ENCODE measurements around the gene ZNF678. TPM values are rescaled to one million over a fixed set of nuclear protein-coding genes. Genes with fewer than 3 reads are reported as not detected.

Gene ZNF678
- total and polyA plus RNA-seq, 2 donors (not counting 1 experiment from before 2014, with no cell fraction given), result 5.5 to 16.0 TPM

- Histone ChIP-seq H4K20me1 (ENCODE audit: control insufficient read depth, insufficient read depth, low read length, poor library complexity, severe bottlenecking) (no peaks in the 10 kb centered on the region), H3K27me3 (replicated peaks in 1 of 4; ENCODE audit: control extremely low read depth in 1 of 4, control insufficient read depth in 3 of 4, insufficient read depth in 4 of 4, low read length in 3 of 4) (peaks cover 0 to 4% (median 0%) of the 10 kb centered on the region in 4 experiments), H3K27ac (ENCODE audit: low read length in 2 of 2) (no peak overlapping the region), H3K9ac (ENCODE audit: low read length) (no peak overlapping the region), H3K79me2 (ENCODE audit: control insufficient read depth, insufficient read depth, low read length) (no peaks in the 10 kb centered on the region), H3K4me1 (ENCODE audit: control insufficient read depth in 2 of 2, insufficient read depth in 2 of 2, low read length in 2 of 2) (peaks cover 11 to 20% of the 10 kb centered on the region in 2 donors), H3K9me3 (ENCODE audit: control extremely low read depth in 1 of 3, control insufficient read depth in 2 of 3, insufficient read depth in 1 of 3, low read length in 2 of 3) (peaks cover 0 to 8% (median 4%) of the 10 kb centered on the region in 3 donors), H3K4me3 (ENCODE audit: control extremely low read depth in 1 of 5, extremely low read depth in 1 of 5, insufficient read depth in 1 of 5, low read depth in 2 of 5, low read length in 4 of 5) (no peak overlapping the region), H2AFZ (ENCODE audit: insufficient read depth, low read depth, low read length, poor library complexity, severe bottlenecking) (no peak overlapping the region), H3K36me3 (replicated peaks in 1 of 2; ENCODE audit: control extremely low read depth in 1 of 2, control insufficient read depth in 1 of 2, extremely low read depth in 1 of 2, insufficient read depth in 2 of 2, low read length in 1 of 2) (peaks cover 0 to 3% of the 10 kb centered on the region in 2 experiments), H3K4me2 (replicated peaks; ENCODE audit: low read depth, low read length, poor library complexity, severe bottlenecking) (no peak overlapping the region)
- Mint-ChIP-seq H3K27ac (no peak overlapping the region), H3K4me3 (no peak overlapping the region), H3K27me3 (no peaks in the 10 kb centered on the region), H3K9me3 (ENCODE audit: insufficient read depth) (peaks cover 13% of the 10 kb centered on the region), H3K4me1 (peaks cover 30% of the 10 kb centered on the region)
- TF ChIP-seq, protein P1, sequence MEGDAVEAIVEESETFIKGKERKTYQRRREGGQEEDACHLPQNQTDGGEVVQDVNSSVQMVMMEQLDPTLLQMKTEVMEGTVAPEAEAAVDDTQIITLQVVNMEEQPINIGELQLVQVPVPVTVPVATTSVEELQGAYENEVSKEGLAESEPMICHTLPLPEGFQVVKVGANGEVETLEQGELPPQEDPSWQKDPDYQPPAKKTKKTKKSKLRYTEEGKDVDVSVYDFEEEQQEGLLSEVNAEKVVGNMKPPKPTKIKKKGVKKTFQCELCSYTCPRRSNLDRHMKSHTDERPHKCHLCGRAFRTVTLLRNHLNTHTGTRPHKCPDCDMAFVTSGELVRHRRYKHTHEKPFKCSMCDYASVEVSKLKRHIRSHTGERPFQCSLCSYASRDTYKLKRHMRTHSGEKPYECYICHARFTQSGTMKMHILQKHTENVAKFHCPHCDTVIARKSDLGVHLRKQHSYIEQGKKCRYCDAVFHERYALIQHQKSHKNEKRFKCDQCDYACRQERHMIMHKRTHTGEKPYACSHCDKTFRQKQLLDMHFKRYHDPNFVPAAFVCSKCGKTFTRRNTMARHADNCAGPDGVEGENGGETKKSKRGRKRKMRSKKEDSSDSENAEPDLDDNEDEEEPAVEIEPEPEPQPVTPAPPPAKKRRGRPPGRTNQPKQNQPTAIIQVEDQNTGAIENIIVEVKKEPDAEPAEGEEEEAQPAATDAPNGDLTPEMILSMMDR (IDR thresholded peaks at IDR 0.05), result no peak
- TF ChIP-seq EZH2 (IDR thresholded peaks at IDR 0.05; ENCODE audit: borderline replicate concordance, insufficient read depth, low read depth, low read length, poor library complexity, severe bottlenecking), result no peak
- 70% methylated on average over 1 of the region's 3 CpGs for WGBS (ENCODE audit: insufficient coverage)
- ATAC-seq (ENCODE audit: low read depth) (no peak), DNase-seq (no peak)
- CTCF ChIA-PET, result no interaction called here
- POLR2A ChIA-PET, result no interaction called here
- intact Hi-C loops (cut with micrococcal nuclease), result no loop called here
Observed at GRCh38 chr1:227726318-227726717, 163.0 kb downstream of the ZNF678 start.

Small RNAs within 50 kb of the gene (small RNA-seq; reads per million reads assigned to genes)
- gene RNA5SP77 (ENCODE audit: insufficient read length, low read depth, low replicate concordance), result 4.2 reads per million, percentile 62 among the genes with 10 or more reads in this experiment

Other genes with a start within 250 kb of the ZNF678 start
- gene CDC42BPA, start 245.1 kb upstream of the ZNF678 start, total RNA-seq, result 0.15 and 0.69 TPM in 2 replicates
- 0.04 and 0.29 TPM in 2 replicates for gene CDC42BPA, start 245.1 kb upstream of the ZNF678 start, polyA plus RNA-seq
- 30.6 and 30.7 TPM in 2 replicates for gene JMJD4, start 171.7 kb downstream of the ZNF678 start, total RNA-seq
- gene JMJD4, start 171.7 kb downstream of the ZNF678 start, polyA plus RNA-seq, result 17.7 and 29.9 TPM in 2 replicates
- 34.3 and 34.9 TPM in 2 replicates for gene SNAP47, start 171.9 kb downstream of the ZNF678 start, total RNA-seq
- gene SNAP47, start 171.9 kb downstream of the ZNF678 start, polyA plus RNA-seq, result 24.3 and 25.6 TPM in 2 replicates

All from B cell (primary cell).